Breast epithelium (tissue), 4 donors: Measurements from ENCODE around the gene STARD10. TPM values are rescaled to one million over a fixed set of nuclear protein-coding genes. Genes with fewer than 3 reads are reported as not detected.

Experiments used
- DNase-seq, 2 donors: peaks; one replicate each; pipeline ENCODE4 v3.0.0-alpha.2; 2019; ENCODE audit warnings: low spot score in 2 of 2
- H3K27ac ChIP-seq, 2 donors: fragments of 200-600 bp; sonication (generic) in 1 of 2; one replicate each; pipeline ENCODE4 v1.5.1; 2016 to 2019; ENCODE audit warnings: mild to moderate bottlenecking in 1 of 2
- H3K27me3 ChIP-seq, 2 donors: fragments of 200-600 bp; sonication (generic) in 1 of 2; one replicate each; pipeline versions ENCODE4 v1.5.1 to v1.6.0; 2017 to 2019; ENCODE audit warnings: control low read depth in 1 of 2, mild to moderate bottlenecking in 1 of 2
- H3K36me3 ChIP-seq: fragments of 200-600 bp; one replicate; pipeline ENCODE4 v1.5.1; 2019
- H3K4me1 ChIP-seq, 2 donors: fragments of 200-600 bp; sonication (generic); one replicate each; pipeline ENCODE4 v1.5.1; 2016 to 2019; ENCODE audit warnings: control low read depth in 1 of 2
- H3K4me3 ChIP-seq, 3 donors: fragments of 200-600 bp; sonication (generic); 1 replicate in 2 of 3; 2 replicates in 1 of 3; pipeline ENCODE4 v1.5.1; 2016 to 2019; ENCODE audit warnings: mild to moderate bottlenecking in 3 of 3, moderate library complexity in 2 of 3
- H3K9me3 ChIP-seq, 2 donors: fragments of 200-600 bp; sonication (generic) in 1 of 2; one replicate each; pipeline ENCODE4 v1.5.1; 2016 to 2019; ENCODE audit warnings: control low read depth in 1 of 2
- POLR2A ChIP-seq: fragments of 450-650 bp; IDR thresholded peaks from one replicate; pipeline ENCODE4 v1.6.1; 2016; ENCODE audit warnings: antibody characterized with exemption, mild to moderate bottlenecking, moderate library complexity
- POLR2AphosphoS5 ChIP-seq, 3 donors: sonication (generic); formaldehyde crosslinking; IDR thresholded peaks; one replicate each; pipeline ENCODE4 v1.6.1; 2017; ENCODE audit warnings: antibody characterized with exemption in 3 of 3
- intact Hi-C: fragments of 100-400 bp; cut with DNase I; formaldehyde crosslinking; loops from one replicate; pipeline ENCODE4 v1.15.1; 2023; ENCODE audit warnings: low total_unique reads
- total RNA-seq, 3 donors: library from RNA; depleted of rRNA; stranded (reverse); fragments of >200 nt; gene quantifications; one replicate each; pipeline ENCODE4 v1.1.0, GENCODE V29; 2016
- TF ChIP-seq, protein P1 (sequence below), 3 donors: fragments of 450-650 bp; IDR thresholded peaks; one replicate each; pipeline ENCODE4 v1.5.1; 2016 to 2017; ENCODE audit warnings: antibody characterized with exemption in 3 of 3, mild to moderate bottlenecking in 3 of 3, moderate library complexity in 3 of 3

The STARD10 gene
- total RNA-seq, 3 donors from 2014 or later: 20.6 to 117 (median 93.7) TPM

DNA sequence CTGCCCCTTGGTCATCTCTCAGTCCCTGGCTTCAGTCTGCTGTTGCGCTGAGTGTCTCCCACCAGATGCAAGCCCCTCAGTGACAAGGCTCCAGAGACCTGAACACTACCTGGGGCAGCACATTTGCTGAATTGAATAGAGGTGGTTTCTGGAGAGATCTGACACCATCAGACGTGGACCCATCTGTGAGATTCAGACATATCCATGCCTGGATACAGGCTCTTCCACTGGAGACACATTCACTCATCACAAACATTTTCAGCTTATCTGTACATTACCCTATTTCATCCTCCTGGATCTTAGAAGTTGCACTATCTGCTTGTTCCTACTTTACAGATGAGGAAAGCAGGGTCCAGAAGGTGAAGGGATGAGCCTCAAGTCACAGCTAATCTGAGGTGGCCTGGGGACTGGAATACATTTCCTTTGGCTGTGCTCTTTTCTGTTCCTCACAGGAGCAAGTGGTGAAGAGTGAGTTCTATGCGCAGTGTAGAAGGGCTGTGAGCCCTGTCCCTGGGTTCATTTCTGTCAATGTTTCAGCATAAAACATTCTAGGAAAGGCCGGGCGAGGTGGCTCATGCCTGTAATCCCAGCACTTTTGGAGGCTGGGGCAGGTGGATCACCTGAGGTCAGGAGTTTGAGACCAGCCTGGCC lies 39.4 kb upstream of the STARD10 start:
- TF ChIP-seq POLR2AphosphoS5 (IDR thresholded peaks at IDR 0.05) (no peak), POLR2A (no peak)
- TF ChIP-seq, protein P1, sequence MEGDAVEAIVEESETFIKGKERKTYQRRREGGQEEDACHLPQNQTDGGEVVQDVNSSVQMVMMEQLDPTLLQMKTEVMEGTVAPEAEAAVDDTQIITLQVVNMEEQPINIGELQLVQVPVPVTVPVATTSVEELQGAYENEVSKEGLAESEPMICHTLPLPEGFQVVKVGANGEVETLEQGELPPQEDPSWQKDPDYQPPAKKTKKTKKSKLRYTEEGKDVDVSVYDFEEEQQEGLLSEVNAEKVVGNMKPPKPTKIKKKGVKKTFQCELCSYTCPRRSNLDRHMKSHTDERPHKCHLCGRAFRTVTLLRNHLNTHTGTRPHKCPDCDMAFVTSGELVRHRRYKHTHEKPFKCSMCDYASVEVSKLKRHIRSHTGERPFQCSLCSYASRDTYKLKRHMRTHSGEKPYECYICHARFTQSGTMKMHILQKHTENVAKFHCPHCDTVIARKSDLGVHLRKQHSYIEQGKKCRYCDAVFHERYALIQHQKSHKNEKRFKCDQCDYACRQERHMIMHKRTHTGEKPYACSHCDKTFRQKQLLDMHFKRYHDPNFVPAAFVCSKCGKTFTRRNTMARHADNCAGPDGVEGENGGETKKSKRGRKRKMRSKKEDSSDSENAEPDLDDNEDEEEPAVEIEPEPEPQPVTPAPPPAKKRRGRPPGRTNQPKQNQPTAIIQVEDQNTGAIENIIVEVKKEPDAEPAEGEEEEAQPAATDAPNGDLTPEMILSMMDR (IDR thresholded peaks at IDR 0.05): no peak
- H3K27me3 ChIP-seq: no peaks in the 10 kb centered on the region
- intact Hi-C loops: no loop called here
- DNase-seq: no peak
- peaks cover 0 to 4% of the 10 kb centered on the region in 2 donors for H3K4me1 ChIP-seq
- H3K4me3 ChIP-seq: no peak overlapping the region
- H3K9me3 ChIP-seq: no peaks in the 10 kb centered on the region
- H3K27ac ChIP-seq: peak overlapping the region in 1 of 2 donors; percentile 75
- H3K36me3 ChIP-seq: no peaks in the 10 kb centered on the region

DNA sequence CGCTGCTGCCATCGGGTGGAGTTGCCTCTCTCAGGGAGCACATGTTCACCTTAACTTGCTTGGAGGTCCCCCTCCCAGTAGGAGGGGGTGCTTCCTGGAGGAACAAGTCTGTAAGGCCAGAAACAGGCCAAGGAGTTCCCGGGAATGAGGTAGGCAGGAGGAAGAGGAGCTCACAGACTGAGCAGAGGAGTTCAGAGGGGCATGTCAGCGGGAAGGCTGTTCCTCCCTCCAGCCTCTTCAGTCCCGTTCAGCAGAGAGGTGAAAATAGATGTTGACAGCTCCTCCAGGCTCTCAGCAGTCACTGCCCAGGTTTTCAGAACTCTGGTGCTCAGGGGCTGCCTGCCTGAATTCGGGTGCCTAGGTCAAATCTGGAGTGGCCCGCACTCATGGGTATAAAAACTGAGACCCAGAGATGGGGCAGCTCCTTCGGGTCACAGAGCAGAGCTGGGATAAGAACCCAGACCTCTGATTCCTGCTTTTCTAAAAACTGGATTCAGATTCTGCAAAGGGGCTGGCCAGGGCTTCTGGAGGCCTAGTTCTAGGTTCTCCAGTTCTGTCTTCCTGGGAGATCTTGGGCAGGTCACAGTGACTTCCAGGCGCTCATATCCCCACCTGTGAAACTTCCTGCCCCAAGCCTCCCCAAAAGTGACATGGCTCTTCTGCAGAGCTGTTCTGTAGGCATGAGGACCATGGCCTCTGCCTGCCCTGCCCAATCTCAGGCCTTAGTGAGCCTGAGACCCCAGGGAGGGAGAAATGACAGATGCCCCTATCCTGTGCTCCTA lies 38.6 kb upstream of the STARD10 start:
- no peak for DNase-seq
- peaks cover 0 to 4% of the 10 kb centered on the region in 2 donors for H3K4me1 ChIP-seq
- H3K4me3 ChIP-seq: no peak overlapping the region
- H3K27ac ChIP-seq: peak overlapping the region in 1 of 2 donors; percentile 75
- no peaks in the 10 kb centered on the region for H3K27me3 ChIP-seq
- H3K9me3 ChIP-seq: no peaks in the 10 kb centered on the region
- intact Hi-C loops: no loop called here
- TF ChIP-seq POLR2AphosphoS5 (IDR thresholded peaks at IDR 0.05) (no peak), POLR2A (no peak)
- TF ChIP-seq, protein P1 (IDR thresholded peaks at IDR 0.05): no peak
- H3K36me3 ChIP-seq: no peaks in the 10 kb centered on the region

DNA sequence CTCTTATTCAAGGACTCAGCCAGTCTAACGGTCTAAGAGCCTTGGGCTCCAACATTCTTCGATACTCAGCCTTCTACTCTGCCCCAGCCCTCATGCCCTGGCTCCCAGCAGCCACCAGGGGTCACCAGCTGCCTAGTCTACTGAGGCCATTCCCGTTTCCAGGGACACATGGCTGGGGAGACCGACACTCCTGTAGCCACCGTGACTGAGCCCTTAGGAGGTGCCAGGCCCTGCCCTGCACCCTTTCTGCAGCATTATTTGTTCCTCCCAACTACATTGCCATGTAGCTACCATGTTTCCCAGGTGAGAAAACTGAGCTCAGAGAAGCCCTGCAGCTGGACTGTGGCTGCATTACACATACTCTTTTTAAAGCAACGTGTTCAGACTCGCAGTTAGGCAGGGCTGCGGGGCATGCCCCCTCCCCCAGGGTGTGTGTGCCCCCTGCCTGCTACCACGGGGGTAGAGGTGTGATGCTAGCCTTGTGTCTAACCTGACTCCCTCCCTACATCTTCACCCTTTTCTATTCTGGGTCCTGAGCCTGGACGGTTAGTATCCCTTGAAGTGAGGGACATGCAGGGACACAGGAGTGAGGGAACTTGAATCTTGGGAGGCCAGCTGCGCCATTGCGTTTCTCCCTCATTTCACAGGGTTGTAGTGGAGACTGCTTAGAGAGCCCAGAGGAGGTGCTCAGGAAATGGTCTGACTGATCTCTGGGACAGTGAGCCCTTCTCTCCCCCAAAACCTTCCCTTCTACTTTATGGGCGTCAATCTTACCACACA lies 37.9 kb upstream of the STARD10 start:
- TF ChIP-seq POLR2A: no peak
- TF ChIP-seq, protein P1 (IDR thresholded peaks at IDR 0.05): peak; percentile 69 to 98 (median 97)
- TF ChIP-seq POLR2AphosphoS5 (IDR thresholded peaks at IDR 0.05): peak in 1 of 3 donors; percentile 22
- intact Hi-C loops: no loop called here
- DNase-seq: peak; percentile 79 to 85

DNA sequence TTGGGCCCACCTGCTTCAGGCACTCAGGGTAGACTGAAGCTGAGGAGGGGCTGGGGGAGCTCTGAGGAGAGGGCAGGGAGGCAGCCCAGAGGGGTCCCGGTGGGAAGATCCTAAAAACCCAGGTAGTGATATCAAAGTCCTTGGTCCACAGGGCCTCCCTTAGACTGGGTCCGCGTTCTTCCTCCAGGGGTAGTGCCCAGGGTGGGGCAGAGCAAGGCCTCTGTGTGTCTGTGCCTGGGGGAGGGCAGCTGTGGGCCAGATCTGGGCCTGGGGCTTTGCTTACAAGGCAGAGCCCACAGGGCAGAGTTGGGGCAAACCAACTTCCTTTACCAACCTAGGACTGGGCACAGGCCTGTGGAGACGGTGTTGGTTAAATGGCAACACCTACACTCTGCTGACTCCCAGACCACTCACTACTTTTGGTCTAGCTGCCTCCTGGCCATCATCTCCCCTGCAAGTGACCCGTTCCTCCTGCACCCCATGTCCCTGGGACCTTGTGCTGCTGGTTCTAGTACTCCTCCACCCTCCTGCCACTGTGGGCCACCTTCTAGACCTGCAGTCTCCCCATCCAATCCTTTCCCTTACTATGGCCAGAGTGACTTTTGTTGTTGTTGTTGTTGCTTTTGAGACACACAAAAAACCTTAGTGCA lies 36.2 kb upstream of the STARD10 start:
- Histone ChIP-seq H3K36me3 (no peaks in the 10 kb centered on the region), H3K4me3 (no peak overlapping the region), H3K27ac (no peak overlapping the region), H3K27me3 (no peaks in the 10 kb centered on the region), H3K9me3 (no peaks in the 10 kb centered on the region), H3K4me1 (peaks cover 0 to 4% of the 10 kb centered on the region in 2 donors)
- DNase-seq: no peak
- intact Hi-C loops: loop anchor here (5.0 kb wide), 1 partner anchor 312 kb away; the partner anchor contains the start of gene FCHSD2
- TF ChIP-seq POLR2AphosphoS5 (IDR thresholded peaks at IDR 0.05): no peak
- TF ChIP-seq POLR2A: no peak
- TF ChIP-seq, protein P1 (IDR thresholded peaks at IDR 0.05): no peak

More for the DNA sequence above, 37.9 kb upstream of the STARD10 start:
- Histone ChIP-seq H3K36me3 (no peaks in the 10 kb centered on the region), H3K4me3 (no peak overlapping the region), H3K4me1 (peaks cover 0 to 4% of the 10 kb centered on the region in 2 donors), H3K27ac (peak overlapping the region in 1 of 2 donors; percentile 75), H3K9me3 (no peaks in the 10 kb centered on the region), H3K27me3 (no peaks in the 10 kb centered on the region)
